ENCODE results near the gene TMEM141.

DNA sequence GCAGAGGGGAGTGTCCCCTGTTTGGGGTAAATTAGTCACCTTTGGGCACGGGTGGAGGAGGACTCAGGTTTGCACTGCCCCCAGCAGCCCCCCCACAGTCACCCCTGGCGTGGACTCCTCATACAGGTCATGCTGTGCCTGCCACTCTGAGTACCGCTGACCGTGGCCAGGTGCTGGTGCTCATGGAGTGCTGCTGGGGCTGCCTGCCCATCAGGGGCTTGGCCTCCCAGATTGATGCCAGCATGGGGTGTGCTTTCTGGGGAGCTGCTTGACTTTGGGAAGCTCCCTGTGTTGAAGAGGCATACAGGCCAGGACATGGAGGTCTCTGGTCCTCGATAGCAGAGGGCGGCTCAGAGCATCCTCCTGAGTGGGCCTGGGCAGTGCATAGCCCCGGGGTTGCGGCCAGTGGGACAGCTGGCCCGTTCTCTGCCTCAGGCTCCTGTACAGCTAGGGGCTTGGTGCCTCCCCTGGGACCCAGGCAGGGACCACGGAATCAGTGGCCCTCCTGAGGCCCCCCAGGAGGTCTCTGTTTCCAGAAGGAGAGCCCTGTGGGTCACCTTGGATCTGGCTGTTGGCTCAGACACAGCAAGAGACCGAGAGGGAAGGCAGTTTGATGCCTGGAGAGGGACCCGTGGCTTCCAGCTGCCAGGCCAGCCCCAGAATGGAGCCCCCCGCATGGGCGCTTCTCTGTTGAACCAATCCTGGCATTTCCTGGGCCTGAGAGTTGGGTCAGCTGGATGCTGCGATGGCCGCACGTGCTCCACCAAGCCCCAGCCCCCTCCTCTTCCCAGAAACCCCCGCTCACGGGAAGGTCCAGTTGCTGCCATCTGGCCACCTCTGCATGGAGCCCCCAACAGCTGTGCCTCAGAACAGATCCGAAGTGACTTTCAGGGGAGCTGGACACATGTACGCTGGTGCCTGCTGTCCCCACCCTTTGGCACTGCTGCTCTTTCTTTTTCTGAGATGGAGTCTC lies 45.1 kb downstream of the TMEM141 start:
- TF ChIP-seq, protein P1, sequence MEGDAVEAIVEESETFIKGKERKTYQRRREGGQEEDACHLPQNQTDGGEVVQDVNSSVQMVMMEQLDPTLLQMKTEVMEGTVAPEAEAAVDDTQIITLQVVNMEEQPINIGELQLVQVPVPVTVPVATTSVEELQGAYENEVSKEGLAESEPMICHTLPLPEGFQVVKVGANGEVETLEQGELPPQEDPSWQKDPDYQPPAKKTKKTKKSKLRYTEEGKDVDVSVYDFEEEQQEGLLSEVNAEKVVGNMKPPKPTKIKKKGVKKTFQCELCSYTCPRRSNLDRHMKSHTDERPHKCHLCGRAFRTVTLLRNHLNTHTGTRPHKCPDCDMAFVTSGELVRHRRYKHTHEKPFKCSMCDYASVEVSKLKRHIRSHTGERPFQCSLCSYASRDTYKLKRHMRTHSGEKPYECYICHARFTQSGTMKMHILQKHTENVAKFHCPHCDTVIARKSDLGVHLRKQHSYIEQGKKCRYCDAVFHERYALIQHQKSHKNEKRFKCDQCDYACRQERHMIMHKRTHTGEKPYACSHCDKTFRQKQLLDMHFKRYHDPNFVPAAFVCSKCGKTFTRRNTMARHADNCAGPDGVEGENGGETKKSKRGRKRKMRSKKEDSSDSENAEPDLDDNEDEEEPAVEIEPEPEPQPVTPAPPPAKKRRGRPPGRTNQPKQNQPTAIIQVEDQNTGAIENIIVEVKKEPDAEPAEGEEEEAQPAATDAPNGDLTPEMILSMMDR (IDR thresholded peaks at IDR 0.05 in 4 of 5, conservative IDR thresholded peaks at IDR 0.05 in 1 of 5), result no peak
- no peak for TF ChIP-seq POLR2A (IDR thresholded peaks at IDR 0.05)
